ENCODE measurements around the gene NBAS. TPM values are rescaled to one million over a fixed set of nuclear protein-coding genes. Genes with fewer than 3 reads are reported as not detected.

Gene NBAS
- total RNA-seq, 1 experiment from 2014 or later, result 30.4 TPM

DNA sequence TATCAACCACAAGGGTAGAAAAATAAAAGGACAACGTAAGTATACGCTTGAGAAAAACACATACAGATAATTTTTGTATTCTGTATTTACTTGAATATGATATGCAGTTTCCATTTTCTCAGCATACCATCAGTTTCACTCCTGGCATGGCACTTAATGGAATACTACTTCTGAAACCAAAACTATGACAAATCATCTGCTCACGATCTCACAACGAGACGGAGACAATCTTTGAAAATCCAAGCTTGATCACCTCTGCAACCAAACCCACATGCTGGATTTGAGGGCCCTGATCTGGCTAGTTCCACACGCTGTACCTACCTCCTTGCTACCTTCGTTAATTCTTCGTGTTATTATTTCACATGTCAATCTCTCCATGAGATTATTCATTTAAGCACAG, 387.6 kb downstream of the NBAS start:
- H3K4me1 ChIP-seq (ENCODE audit: low read length), result no peaks in the 10 kb centered on the region
- H2AFZ ChIP-seq (ENCODE audit: low read length), result no peak overlapping the region
- H3K27me3 ChIP-seq (ENCODE audit: low read length), result no peaks in the 10 kb centered on the region
- no peaks in the 10 kb centered on the region for H3K9me3 ChIP-seq (ENCODE audit: low read length)
- H3K79me2 ChIP-seq (ENCODE audit: low read length), result no peaks in the 10 kb centered on the region
- no peaks in the 10 kb centered on the region for H4K20me1 ChIP-seq (ENCODE audit: insufficient read depth, low read depth, low read length)
- H3K9me2 ChIP-seq (replicated peaks; ENCODE audit: insufficient read depth, low read length), result no peaks in the 10 kb centered on the region
- H3K27ac ChIP-seq (ENCODE audit: low read length), result no peak overlapping the region
- no peak overlapping the region for H3K9ac ChIP-seq (ENCODE audit: low read length)
- no peak for DNase-seq
- no peak overlapping the region for H3K4me2 ChIP-seq (ENCODE audit: low read depth, low read length, poor library complexity, severe bottlenecking)
- H3K4me3 ChIP-seq (ENCODE audit: low read length), result no peak overlapping the region
- no peaks in the 10 kb centered on the region for H3K36me3 ChIP-seq (ENCODE audit: insufficient read depth, low read length)

DNA sequence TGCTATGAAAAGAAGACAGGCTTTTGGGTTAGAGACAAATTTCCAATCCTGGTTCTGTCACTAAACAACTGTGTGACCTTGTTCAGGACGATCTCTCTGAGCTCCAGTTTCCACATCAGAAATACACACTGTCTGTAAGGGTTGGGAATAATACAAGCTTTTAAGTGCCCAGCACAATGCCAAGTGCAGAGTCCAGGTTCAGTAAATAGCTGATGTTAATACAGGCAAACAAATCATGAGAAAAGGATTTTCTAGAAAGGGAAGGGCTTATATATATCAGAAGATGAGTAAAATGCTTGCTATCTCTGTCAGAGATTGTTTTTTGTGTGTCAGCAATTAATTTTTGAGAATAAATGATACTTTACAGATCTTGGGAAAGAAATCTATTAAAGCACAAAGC, 388.3 kb downstream of the NBAS start:
- Histone ChIP-seq H3K4me1 (ENCODE audit: low read length) (no peaks in the 10 kb centered on the region), H3K27me3 (ENCODE audit: low read length) (no peaks in the 10 kb centered on the region), H3K27ac (ENCODE audit: low read length) (no peak overlapping the region), H3K36me3 (ENCODE audit: insufficient read depth, low read length) (no peaks in the 10 kb centered on the region), H3K79me2 (ENCODE audit: low read length) (no peaks in the 10 kb centered on the region), H3K4me3 (ENCODE audit: low read length) (no peak overlapping the region), H3K9me3 (ENCODE audit: low read length) (no peaks in the 10 kb centered on the region), H3K4me2 (ENCODE audit: low read depth, low read length, poor library complexity, severe bottlenecking) (no peak overlapping the region), H4K20me1 (ENCODE audit: insufficient read depth, low read depth, low read length) (no peaks in the 10 kb centered on the region), H3K9ac (ENCODE audit: low read length) (no peak overlapping the region), H2AFZ (ENCODE audit: low read length) (no peak overlapping the region), H3K9me2 (replicated peaks; ENCODE audit: insufficient read depth, low read length) (no peaks in the 10 kb centered on the region)
- no peak for DNase-seq

DNA sequence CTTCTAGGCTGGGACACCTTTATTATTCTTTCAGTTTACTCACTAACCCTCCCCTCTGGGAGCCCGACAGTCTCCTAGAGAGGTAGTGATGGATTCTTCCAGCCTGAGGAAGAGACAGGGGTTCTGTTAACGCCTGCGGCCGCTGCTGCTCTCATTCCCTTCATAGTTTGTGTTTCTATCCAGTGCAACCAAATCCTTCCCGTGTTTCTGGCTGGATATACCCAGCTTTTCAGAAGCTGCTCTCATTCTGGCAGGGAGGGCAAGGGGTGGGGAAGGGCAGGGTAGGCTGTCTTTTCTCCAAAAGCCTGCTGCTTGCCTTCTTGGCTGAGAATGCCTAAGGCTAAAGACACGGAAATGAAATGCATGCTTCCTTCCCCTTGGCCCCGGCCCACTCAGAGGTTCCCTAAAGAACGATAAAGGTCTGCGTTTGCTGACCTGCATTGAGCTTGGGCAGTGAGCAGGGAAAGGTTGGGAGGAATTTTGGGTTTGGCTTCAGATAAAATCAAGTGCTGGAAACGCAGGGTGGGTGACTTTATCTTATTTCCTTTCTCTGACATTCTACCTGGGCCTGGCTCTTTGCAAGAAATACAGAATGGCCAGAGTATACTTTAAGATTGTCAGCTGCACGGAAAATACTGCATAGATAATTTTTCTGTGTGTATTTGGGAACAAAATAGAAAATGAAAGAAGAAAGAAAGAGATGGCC, 390.9 kb downstream of the NBAS start:
- Histone ChIP-seq H3K4me2 (ENCODE audit: low read depth, low read length, poor library complexity, severe bottlenecking) (no peak overlapping the region), H3K27me3 (ENCODE audit: low read length) (no peaks in the 10 kb centered on the region), H3K4me1 (ENCODE audit: low read length) (no peaks in the 10 kb centered on the region), H2AFZ (ENCODE audit: low read length) (no peak overlapping the region), H3K9me3 (ENCODE audit: low read length) (no peaks in the 10 kb centered on the region), H3K36me3 (ENCODE audit: insufficient read depth, low read length) (no peaks in the 10 kb centered on the region), H4K20me1 (ENCODE audit: insufficient read depth, low read depth, low read length) (no peaks in the 10 kb centered on the region), H3K4me3 (ENCODE audit: low read length) (no peak overlapping the region), H3K9ac (ENCODE audit: low read length) (no peak overlapping the region), H3K27ac (ENCODE audit: low read length) (no peak overlapping the region), H3K79me2 (ENCODE audit: low read length) (no peaks in the 10 kb centered on the region), H3K9me2 (replicated peaks; ENCODE audit: insufficient read depth, low read length) (no peaks in the 10 kb centered on the region)
- no peak for DNase-seq

DNA sequence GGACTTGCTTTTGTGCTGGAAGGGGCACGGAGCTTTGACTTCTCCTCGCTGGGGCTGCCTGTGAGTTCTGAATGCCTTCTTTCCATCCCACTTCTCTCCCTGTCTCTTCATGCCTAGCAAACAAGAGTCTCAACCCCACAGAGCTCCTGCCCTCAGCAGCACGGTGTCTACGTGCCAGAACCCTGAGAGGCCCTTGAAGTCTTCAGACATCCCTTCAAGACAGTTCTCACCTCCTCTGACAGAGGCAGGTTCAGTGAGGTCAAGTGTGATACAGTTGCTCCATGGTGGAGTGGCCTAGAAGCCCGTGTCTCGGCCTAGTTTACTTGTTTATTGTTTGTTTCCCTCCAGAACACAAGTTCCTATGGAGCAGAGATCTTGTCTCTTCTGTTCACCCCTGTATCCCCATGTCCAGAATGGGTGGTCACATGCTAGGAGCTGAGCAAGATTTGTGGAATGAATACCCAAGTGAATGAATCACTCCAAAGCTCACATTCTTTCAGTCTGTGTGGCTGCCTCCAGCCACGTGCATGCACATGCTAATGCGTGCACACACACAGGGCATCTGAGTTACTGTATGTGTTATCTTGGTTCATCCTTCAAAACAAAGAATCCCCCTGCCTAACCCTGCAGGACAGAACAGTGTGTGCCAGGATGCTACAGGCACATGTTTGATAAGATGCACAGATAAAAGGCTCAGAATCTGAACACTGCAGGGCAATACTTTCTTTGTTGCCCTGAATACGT, 391.6 kb downstream of the NBAS start:
- Histone ChIP-seq H3K36me3 (ENCODE audit: insufficient read depth, low read length) (no peaks in the 10 kb centered on the region), H3K79me2 (ENCODE audit: low read length) (no peaks in the 10 kb centered on the region), H3K27ac (ENCODE audit: low read length) (no peak overlapping the region), H4K20me1 (ENCODE audit: insufficient read depth, low read depth, low read length) (no peaks in the 10 kb centered on the region), H3K4me2 (ENCODE audit: low read depth, low read length, poor library complexity, severe bottlenecking) (no peak overlapping the region), H2AFZ (ENCODE audit: low read length) (no peak overlapping the region), H3K9me3 (ENCODE audit: low read length) (no peaks in the 10 kb centered on the region), H3K9ac (ENCODE audit: low read length) (no peak overlapping the region), H3K9me2 (replicated peaks; ENCODE audit: insufficient read depth, low read length) (no peaks in the 10 kb centered on the region), H3K4me3 (ENCODE audit: low read length) (no peak overlapping the region), H3K27me3 (ENCODE audit: low read length) (no peaks in the 10 kb centered on the region), H3K4me1 (ENCODE audit: low read length) (no peaks in the 10 kb centered on the region)
- DNase-seq, result no peak

DNA sequence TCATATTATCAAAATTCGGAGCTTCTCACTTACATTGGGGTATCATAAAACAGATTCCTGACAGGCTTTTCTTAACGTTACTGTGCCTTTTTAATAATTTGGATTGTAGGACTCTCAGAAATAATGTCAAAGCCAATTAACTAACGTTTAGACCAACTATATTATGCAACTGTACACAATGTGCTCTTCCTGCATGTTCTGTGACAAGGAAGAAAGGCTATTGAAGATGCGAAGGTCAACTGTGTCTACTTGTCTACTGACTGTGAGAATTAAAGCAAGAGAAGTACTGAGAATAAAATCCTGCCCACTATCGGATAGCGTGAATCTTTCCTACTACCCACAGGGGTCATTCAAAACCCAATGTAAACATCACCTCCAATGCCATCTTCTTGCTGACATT, 393.0 kb downstream of the NBAS start:
- Histone ChIP-seq H3K4me1 (ENCODE audit: low read length) (no peaks in the 10 kb centered on the region), H3K9me2 (replicated peaks; ENCODE audit: insufficient read depth, low read length) (no peaks in the 10 kb centered on the region), H3K36me3 (ENCODE audit: insufficient read depth, low read length) (no peaks in the 10 kb centered on the region), H2AFZ (ENCODE audit: low read length) (no peak overlapping the region), H3K79me2 (ENCODE audit: low read length) (no peaks in the 10 kb centered on the region), H3K4me2 (ENCODE audit: low read depth, low read length, poor library complexity, severe bottlenecking) (no peak overlapping the region), H3K27ac (ENCODE audit: low read length) (no peak overlapping the region), H3K9me3 (ENCODE audit: low read length) (no peaks in the 10 kb centered on the region), H4K20me1 (ENCODE audit: insufficient read depth, low read depth, low read length) (no peaks in the 10 kb centered on the region), H3K4me3 (ENCODE audit: low read length) (no peak overlapping the region), H3K27me3 (ENCODE audit: low read length) (no peaks in the 10 kb centered on the region), H3K9ac (ENCODE audit: low read length) (no peak overlapping the region)
- no peak for DNase-seq

DNA sequence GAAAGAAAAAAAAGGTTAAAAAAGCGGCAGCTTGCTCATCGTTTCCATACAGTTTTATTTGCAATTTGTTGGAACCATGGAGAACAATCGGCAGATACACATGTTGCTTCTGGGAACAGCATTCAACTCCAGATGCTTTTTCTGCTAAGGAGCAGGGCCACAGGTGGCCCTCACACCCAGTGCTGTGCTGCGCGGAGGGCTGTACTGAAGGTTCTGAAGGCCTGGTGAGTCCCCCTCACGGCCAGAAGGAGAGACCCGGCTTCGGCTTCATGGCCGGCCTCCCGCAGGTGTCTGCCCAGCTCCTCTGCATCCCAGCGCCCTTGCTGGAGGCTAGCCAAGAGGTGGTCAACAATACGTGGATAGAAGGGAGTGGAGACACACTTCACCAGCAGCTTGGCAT, 394.3 kb downstream of the NBAS start:
- Histone ChIP-seq H3K4me3 (ENCODE audit: low read length) (no peak overlapping the region), H3K27me3 (ENCODE audit: low read length) (no peaks in the 10 kb centered on the region), H3K36me3 (ENCODE audit: insufficient read depth, low read length) (no peaks in the 10 kb centered on the region), H3K27ac (ENCODE audit: low read length) (no peak overlapping the region), H3K4me2 (ENCODE audit: low read depth, low read length, poor library complexity, severe bottlenecking) (no peak overlapping the region), H3K9ac (ENCODE audit: low read length) (no peak overlapping the region), H4K20me1 (ENCODE audit: insufficient read depth, low read depth, low read length) (no peaks in the 10 kb centered on the region), H3K9me2 (replicated peaks; ENCODE audit: insufficient read depth, low read length) (no peaks in the 10 kb centered on the region), H3K9me3 (ENCODE audit: low read length) (no peaks in the 10 kb centered on the region), H3K4me1 (ENCODE audit: low read length) (no peaks in the 10 kb centered on the region), H2AFZ (ENCODE audit: low read length) (no peak overlapping the region), H3K79me2 (ENCODE audit: low read length) (no peaks in the 10 kb centered on the region)
- no peak for DNase-seq

DNA sequence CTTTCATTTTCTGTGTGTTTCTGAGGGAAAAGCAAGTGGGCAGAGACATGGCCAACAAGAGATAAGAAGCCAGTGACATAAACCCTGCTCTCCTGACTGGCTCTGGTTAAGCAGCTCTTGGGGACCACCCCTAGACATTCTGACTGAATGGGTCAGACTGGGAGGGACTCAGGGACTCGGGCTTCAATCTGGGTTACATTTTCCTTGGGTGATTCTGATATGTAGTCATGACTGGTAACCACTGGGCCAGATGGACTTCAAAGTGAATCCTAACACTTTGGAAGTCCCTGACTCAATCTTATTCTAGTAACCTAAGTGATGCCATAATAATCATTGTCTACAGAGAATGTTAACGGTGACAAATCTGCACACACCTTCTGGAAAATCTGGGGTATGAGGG, 397.8 kb downstream of the NBAS start:
- H3K27me3 ChIP-seq (ENCODE audit: low read length), result no peaks in the 10 kb centered on the region

DNA sequence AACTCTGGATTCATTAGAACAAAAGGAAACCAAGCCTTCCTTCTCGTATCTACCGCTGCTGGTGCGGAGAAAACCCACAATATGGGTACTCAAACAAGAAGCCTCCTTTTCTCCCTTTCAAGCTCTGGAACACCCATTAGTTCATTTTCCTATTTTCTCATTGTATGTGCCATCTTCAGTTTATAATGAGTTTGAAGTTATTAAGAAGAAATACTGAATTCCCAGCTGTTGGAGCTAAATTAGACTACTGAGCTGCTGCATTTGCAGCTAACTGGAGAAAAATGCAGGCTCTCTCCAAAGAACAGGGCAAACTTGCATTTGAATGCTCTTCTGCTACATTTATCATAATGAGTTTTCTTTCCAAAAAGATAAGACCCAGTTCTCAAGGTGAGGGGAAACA, 398.5 kb downstream of the NBAS start:
- Histone ChIP-seq H3K9me3 (ENCODE audit: low read length) (no peaks in the 10 kb centered on the region), H3K27ac (ENCODE audit: low read length) (no peak overlapping the region), H2AFZ (ENCODE audit: low read length) (no peak overlapping the region), H3K27me3 (ENCODE audit: low read length) (no peaks in the 10 kb centered on the region), H3K9ac (ENCODE audit: low read length) (no peak overlapping the region), H3K36me3 (ENCODE audit: insufficient read depth, low read length) (no peaks in the 10 kb centered on the region), H3K79me2 (ENCODE audit: low read length) (no peaks in the 10 kb centered on the region), H3K4me3 (ENCODE audit: low read length) (no peak overlapping the region), H4K20me1 (ENCODE audit: insufficient read depth, low read depth, low read length) (no peaks in the 10 kb centered on the region), H3K4me2 (ENCODE audit: low read depth, low read length, poor library complexity, severe bottlenecking) (no peak overlapping the region), H3K9me2 (replicated peaks; ENCODE audit: insufficient read depth, low read length) (no peaks in the 10 kb centered on the region), H3K4me1 (ENCODE audit: low read length) (peaks cover 12% of the 10 kb centered on the region)
- no peak for DNase-seq

More for the DNA sequence above, 397.8 kb downstream of the NBAS start:
- H3K4me3 ChIP-seq (ENCODE audit: low read length), result no peak overlapping the region
- no peaks in the 10 kb centered on the region for H3K9me3 ChIP-seq (ENCODE audit: low read length)
- H3K4me2 ChIP-seq (ENCODE audit: low read depth, low read length, poor library complexity, severe bottlenecking), result no peak overlapping the region
- H2AFZ ChIP-seq (ENCODE audit: low read length), result no peak overlapping the region
- H3K9me2 ChIP-seq (replicated peaks; ENCODE audit: insufficient read depth, low read length), result no peaks in the 10 kb centered on the region
- DNase-seq, result no peak
- no peaks in the 10 kb centered on the region for H3K36me3 ChIP-seq (ENCODE audit: insufficient read depth, low read length)
- no peak overlapping the region for H3K27ac ChIP-seq (ENCODE audit: low read length)
- peaks cover 9% of the 10 kb centered on the region for H3K4me1 ChIP-seq (ENCODE audit: low read length)
- H4K20me1 ChIP-seq (ENCODE audit: insufficient read depth, low read depth, low read length), result no peaks in the 10 kb centered on the region
- H3K9ac ChIP-seq (ENCODE audit: low read length), result no peak overlapping the region
- H3K79me2 ChIP-seq (ENCODE audit: low read length), result no peaks in the 10 kb centered on the region

Measured in Karpas-422 (cell line).